CD8-positive, alpha-beta memory T cell (primary cell): ENCODE data around the gene POLR3F. TPM values are rescaled to one million over a fixed set of nuclear protein-coding genes. Genes with fewer than 3 reads are reported as not detected.
A peak's percentile ranks its signal among the peaks of the same experiment; 100 is the strongest.
"Not testable (repeated sequence)": the region's sequence is repeated elsewhere in the genome, so short reads cannot be mapped to it uniquely, and the experiment has no call there.

Source experiments
- CTCF ChIA-PET: fragments of 350-600 bp; sonication (Branson Sonifier 250); formaldehyde crosslinking; loops from one replicate; lab custom pipeline; 2021; ENCODE audit warnings: antibody characterized with exemption; lab: Charles Lee
- POLR2A ChIA-PET: fragments of 350-600 bp; sonication (Branson Sonifier 250); formaldehyde crosslinking; loops from one replicate; lab custom pipeline; 2021; ENCODE audit warnings: antibody characterized with exemption; lab: Charles Lee
- DNase-seq, 5 donors: peaks; one replicate each; pipeline versions ENCODE4 v3.0.0 to v3.0.0-alpha.2; 2020 to 2022; ENCODE audit warnings: mixed read lengths in 1 of 5
- H3K27ac ChIP-seq: one replicate; pipeline ENCODE4 v1.7.0; 2013; ENCODE audit warnings: low read depth, mild to moderate bottlenecking, low read length, moderate library complexity
- H3K27me3 ChIP-seq: 2 replicates; pipeline ENCODE4 v1.7.0; 2013; ENCODE audit warnings: low read length, mild to moderate bottlenecking; ENCODE audit not compliant: insufficient read depth, poor library complexity, severe bottlenecking
- H3K36me3 ChIP-seq: 2 replicates; pipeline ENCODE4 v1.7.0; 2013; ENCODE audit warnings: mild to moderate bottlenecking, low read length, moderate library complexity; ENCODE audit not compliant: insufficient read depth
- H3K4me1 ChIP-seq: 2 replicates; pipeline ENCODE4 v1.7.0; 2013; ENCODE audit warnings: mild to moderate bottlenecking, low read length, moderate library complexity; ENCODE audit not compliant: insufficient read depth
- H3K4me3 ChIP-seq: 2 replicates; pipeline ENCODE4 v1.7.0; 2013; ENCODE audit warnings: mild to moderate bottlenecking, low read length
- H3K9me3 ChIP-seq: 2 replicates; pipeline ENCODE4 v1.7.0; 2013; ENCODE audit warnings: mild to moderate bottlenecking, low read length
- H3K27ac Mint-ChIP-seq, 8 donors: one replicate each; pipeline ENCODE4 v1.8.0; 2020 to 2021; ENCODE audit warnings: mixed read lengths in 8 of 8, mild to moderate bottlenecking in 6 of 8, inconsistent platforms in 3 of 8, moderate library complexity in 3 of 8
- H3K27me3 Mint-ChIP-seq, 2 donors: one replicate each; pipeline ENCODE4 v1.8.0; 2020 to 2021; ENCODE audit warnings: mixed read lengths in 2 of 2, mild to moderate bottlenecking in 1 of 2, moderate library complexity in 1 of 2
- H3K36me3 Mint-ChIP-seq, 3 donors: one replicate each; pipeline ENCODE4 v1.8.0; 2020 to 2021; ENCODE audit warnings: mixed read lengths in 3 of 3, inconsistent platforms in 1 of 3, mild to moderate bottlenecking in 1 of 3
- H3K4me1 Mint-ChIP-seq, 3 donors: one replicate each; pipeline ENCODE4 v1.8.0; 2020 to 2021; ENCODE audit warnings: mixed read lengths in 3 of 3, inconsistent platforms in 1 of 3, mild to moderate bottlenecking in 1 of 3
- H3K4me3 Mint-ChIP-seq, 7 donors: one replicate each; pipeline ENCODE4 v1.8.0; 2020 to 2021; ENCODE audit warnings: mixed read lengths in 7 of 7, mild to moderate bottlenecking in 6 of 7, moderate library complexity in 4 of 7, inconsistent platforms in 2 of 7
- H3K9me3 Mint-ChIP-seq, 5 donors: one replicate each; pipeline ENCODE4 v1.8.0; 2020 to 2022; ENCODE audit warnings: mixed read lengths in 5 of 5, mild to moderate bottlenecking in 3 of 5, moderate library complexity in 2 of 5, inconsistent platforms in 1 of 5
- polyA plus RNA-seq: library from polyadenylated mRNA; unstranded; fragments of 300-500 nt; fragmentation: Illumina TruSeq; gene quantifications from one replicate; pipeline ENCODE4 v1.2.3, GENCODE V29; 2021
- total RNA-seq, 2 experiments: library from RNA; stranded (reverse); gene quantifications; one replicate each; pipeline ENCODE4 v1.2.3, GENCODE V29; 2021

POLR3F gene
- total and polyA plus RNA-seq, 3 experiments from 2014 or later = 8.2 to 18.0 (median 17.3) TPM

- POLR2A ChIA-PET = interaction anchor here (1.0 kb wide), 1 partner anchor 17 kb away, joined by 3 read pairs; the partner anchor contains the start of gene SEC23B
- peak overlapping the region in 1 of 7 donors; percentile 23 for H3K4me3 Mint-ChIP-seq
- H3K4me1 ChIP-seq = no peaks in the 10 kb centered on the region
- H3K4me1 Mint-ChIP-seq = peaks cover 0 to 2% (median 0%) of the 10 kb centered on the region in 3 donors
- DNase-seq = no peak
- H3K27ac Mint-ChIP-seq = peak overlapping the region in 2 of 8 donors; percentile 22 to 54
- H3K36me3 Mint-ChIP-seq = peaks cover 4 to 57% (median 24%) of the 10 kb centered on the region in 3 donors
- no peaks in the 10 kb centered on the region for H3K9me3 Mint-ChIP-seq
- no peaks in the 10 kb centered on the region for H3K9me3 ChIP-seq
- CTCF ChIA-PET = no interaction called here
- no peak overlapping the region for H3K4me3 ChIP-seq
- no peaks in the 10 kb centered on the region for H3K27me3 ChIP-seq
- no peak overlapping the region for H3K27ac ChIP-seq
- H3K27me3 Mint-ChIP-seq = no peaks in the 10 kb centered on the region
- peaks cover 34% of the 10 kb centered on the region for H3K36me3 ChIP-seq
These were observed 57.5 kb downstream of the POLR3F start for GRCh38 chr20:18524646-18525045.

GRCh38 chr20:18526761-18527160 lies 59.6 kb downstream of the POLR3F start:
- H3K4me1 ChIP-seq, H3K27me3 ChIP-seq, CTCF ChIA-PET, DNase-seq, POLR2A ChIA-PET, H3K4me3 ChIP-seq, H3K4me1 Mint-ChIP-seq, H3K9me3 ChIP-seq, H3K4me3 Mint-ChIP-seq, H3K27me3 Mint-ChIP-seq, H3K27ac ChIP-seq, H3K9me3 Mint-ChIP-seq, H3K27ac Mint-ChIP-seq: not testable (repeated sequence)
- H3K36me3 Mint-ChIP-seq = peaks cover 10 to 73% (median 31%) of the 10 kb centered on the region in 3 donors
- peaks cover 43% of the 10 kb centered on the region for H3K36me3 ChIP-seq

GRCh38 chr20:18527339-18527738 lies 60.1 kb downstream of the POLR3F start:
- no peaks in the 10 kb centered on the region for H3K27me3 Mint-ChIP-seq
- H3K36me3 Mint-ChIP-seq = peaks cover 15 to 79% (median 36%) of the 10 kb centered on the region in 3 donors
- H3K27me3 ChIP-seq = no peaks in the 10 kb centered on the region
- no peak for DNase-seq
- H3K9me3 ChIP-seq = no peaks in the 10 kb centered on the region
- peak overlapping the region in 3 of 8 donors; percentile 9 to 13 (median 10) for H3K27ac Mint-ChIP-seq
- peaks cover 0 to 2% (median 0%) of the 10 kb centered on the region in 3 donors for H3K4me1 Mint-ChIP-seq
- no peak overlapping the region for H3K27ac ChIP-seq
- H3K4me3 ChIP-seq = no peak overlapping the region
- CTCF ChIA-PET = no interaction called here
- no peak overlapping the region for H3K4me3 Mint-ChIP-seq
- no peaks in the 10 kb centered on the region for H3K4me1 ChIP-seq
- POLR2A ChIA-PET = no interaction called here
- no peaks in the 10 kb centered on the region for H3K9me3 Mint-ChIP-seq
- H3K36me3 ChIP-seq = peaks cover 43% of the 10 kb centered on the region

- Mint-ChIP-seq H3K27me3 (no peaks in the 10 kb centered on the region), H3K4me1 (peaks cover 0 to 2% (median 0%) of the 10 kb centered on the region in 3 donors), H3K36me3 (peaks cover 18 to 84% (median 40%) of the 10 kb centered on the region in 3 donors), H3K4me3 (no peak overlapping the region), H3K27ac (peak overlapping the region in 1 of 8 donors; percentile 10), H3K9me3 (no peaks in the 10 kb centered on the region)
- H3K27me3 ChIP-seq = no peaks in the 10 kb centered on the region
- H3K4me3 ChIP-seq = no peak overlapping the region
- H3K36me3 ChIP-seq = peaks cover 44% of the 10 kb centered on the region
- no peak for DNase-seq
- ChIA-PET POLR2A (no interaction called here), CTCF (no interaction called here)
- no peaks in the 10 kb centered on the region for H3K4me1 ChIP-seq
- no peaks in the 10 kb centered on the region for H3K9me3 ChIP-seq
- H3K27ac ChIP-seq = no peak overlapping the region
These were observed 60.6 kb downstream of the POLR3F start for GRCh38 chr20:18527836-18528235.

- no peaks in the 10 kb centered on the region for H3K27me3 ChIP-seq
- no peak for DNase-seq
- CTCF ChIA-PET = no interaction called here
- H3K27ac ChIP-seq = no peak overlapping the region
- no peaks in the 10 kb centered on the region for H3K4me1 ChIP-seq
- Mint-ChIP-seq H3K4me1 (no peaks in the 10 kb centered on the region), H3K4me3 (no peak overlapping the region), H3K27me3 (no peaks in the 10 kb centered on the region), H3K27ac (peak overlapping the region in 1 of 8 donors; percentile 4), H3K9me3 (no peaks in the 10 kb centered on the region), H3K36me3 (peaks cover 18 to 91% (median 38%) of the 10 kb centered on the region in 3 donors)
- H3K9me3 ChIP-seq = no peaks in the 10 kb centered on the region
- H3K4me3 ChIP-seq = no peak overlapping the region
- POLR2A ChIA-PET = no interaction called here
- peaks cover 55% of the 10 kb centered on the region for H3K36me3 ChIP-seq
These were observed 61.9 kb downstream of the POLR3F start for GRCh38 chr20:18529041-18529440.

- Histone ChIP-seq H3K4me1 (no peaks in the 10 kb centered on the region), H3K4me3 (no peak overlapping the region), H3K27ac (no peak overlapping the region), H3K36me3 (peaks cover 52% of the 10 kb centered on the region), H3K9me3 (no peaks in the 10 kb centered on the region), H3K27me3 (no peaks in the 10 kb centered on the region)
- DNase-seq = no peak
- POLR2A ChIA-PET = no interaction called here
- no peak overlapping the region for H3K4me3 Mint-ChIP-seq
- no peaks in the 10 kb centered on the region for H3K9me3 Mint-ChIP-seq
- no peaks in the 10 kb centered on the region for H3K4me1 Mint-ChIP-seq
- H3K27ac Mint-ChIP-seq = no peak overlapping the region
- H3K27me3 Mint-ChIP-seq = no peaks in the 10 kb centered on the region
- CTCF ChIA-PET = interaction anchor here (0.6 kb wide), 1 partner anchor 45 kb away, joined by 3 read pairs; no protein-coding TSS in a partner anchor
- peaks cover 23 to 91% (median 34%) of the 10 kb centered on the region in 3 donors for H3K36me3 Mint-ChIP-seq
These were observed 65.4 kb downstream of the POLR3F start for GRCh38 chr20:18532626-18533025.

- ChIA-PET CTCF (no interaction called here), POLR2A (no interaction called here)
- H3K4me1 ChIP-seq = no peaks in the 10 kb centered on the region
- no peaks in the 10 kb centered on the region for H3K27me3 ChIP-seq
- H3K4me1 Mint-ChIP-seq = no peaks in the 10 kb centered on the region
- H3K36me3 ChIP-seq = peaks cover 44% of the 10 kb centered on the region
- DNase-seq = no peak
- peaks cover 23 to 88% (median 33%) of the 10 kb centered on the region in 3 donors for H3K36me3 Mint-ChIP-seq
- no peaks in the 10 kb centered on the region for H3K9me3 Mint-ChIP-seq
- no peaks in the 10 kb centered on the region for H3K9me3 ChIP-seq
- H3K4me3 Mint-ChIP-seq = no peak overlapping the region
- peak overlapping the region in 1 of 8 donors; percentile 50 for H3K27ac Mint-ChIP-seq
- no peak overlapping the region for H3K4me3 ChIP-seq
- no peak overlapping the region for H3K27ac ChIP-seq
- no peaks in the 10 kb centered on the region for H3K27me3 Mint-ChIP-seq
These were observed 66.3 kb downstream of the POLR3F start for GRCh38 chr20:18533491-18533890.

GRCh38 chr20:18533978-18534644 lies 66.9 kb downstream of the POLR3F start:
- Mint-ChIP-seq H3K27ac (peak overlapping the region in 1 of 8 donors; percentile 50), H3K4me3 (no peak overlapping the region), H3K27me3 (no peaks in the 10 kb centered on the region), H3K36me3 (peaks cover 23 to 85% (median 29%) of the 10 kb centered on the region in 3 donors), H3K9me3 (no peaks in the 10 kb centered on the region), H3K4me1 (no peaks in the 10 kb centered on the region)
- CTCF ChIA-PET = no interaction called here
- Histone ChIP-seq H3K36me3 (peaks cover 39% of the 10 kb centered on the region), H3K9me3 (no peaks in the 10 kb centered on the region), H3K4me3 (no peak overlapping the region), H3K4me1 (no peaks in the 10 kb centered on the region), H3K27me3 (no peaks in the 10 kb centered on the region), H3K27ac (no peak overlapping the region)
- DNase-seq = no peak
- POLR2A ChIA-PET = no interaction called here
